Body of pancreas (tissue), 4 donors: ENCODE measurements around the gene TBL1X.

Experiments used
- POLR2A ChIP-seq, 3 donors: fragments of 450-650 bp; IDR thresholded peaks; one replicate each; pipeline ENCODE4 v1.6.1; 2016; ENCODE audit warnings: antibody characterized with exemption in 3 of 3, mild to moderate bottlenecking in 2 of 3
- TF ChIP-seq, protein P1 (sequence below), 7 experiments: fragments of 450-650 bp in 4 of 7; fragments of 200-600 bp in 3 of 7; sonication (generic) in 3 of 7; IDR thresholded peaks; one replicate each; pipeline ENCODE4 v1.5.1; 2016 to 2019; ENCODE audit warnings: antibody characterized with exemption in 7 of 7

DNA sequence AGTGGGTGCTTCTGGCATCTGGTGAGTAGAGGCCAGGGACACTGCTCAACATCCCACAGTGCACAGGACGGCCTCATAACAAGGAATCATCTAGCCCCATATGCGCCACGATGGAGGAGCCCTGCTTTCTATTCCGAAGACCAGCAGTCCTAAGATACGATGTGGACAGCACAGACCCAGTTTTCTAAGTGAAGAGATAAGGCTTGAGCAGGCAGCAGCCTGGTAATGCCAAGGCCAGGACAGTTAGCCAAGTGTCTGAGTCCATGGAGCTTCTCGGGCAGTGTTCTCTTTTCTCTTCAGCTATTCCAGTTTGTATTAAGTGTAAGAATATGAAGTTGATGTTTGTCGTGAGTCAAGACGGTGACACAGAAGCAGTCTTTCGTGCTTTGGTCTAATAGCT lies 112.7 kb downstream of the TBL1X start:
- no peak for TF ChIP-seq POLR2A (IDR thresholded peaks at IDR 0.05)
- TF ChIP-seq, protein P1, sequence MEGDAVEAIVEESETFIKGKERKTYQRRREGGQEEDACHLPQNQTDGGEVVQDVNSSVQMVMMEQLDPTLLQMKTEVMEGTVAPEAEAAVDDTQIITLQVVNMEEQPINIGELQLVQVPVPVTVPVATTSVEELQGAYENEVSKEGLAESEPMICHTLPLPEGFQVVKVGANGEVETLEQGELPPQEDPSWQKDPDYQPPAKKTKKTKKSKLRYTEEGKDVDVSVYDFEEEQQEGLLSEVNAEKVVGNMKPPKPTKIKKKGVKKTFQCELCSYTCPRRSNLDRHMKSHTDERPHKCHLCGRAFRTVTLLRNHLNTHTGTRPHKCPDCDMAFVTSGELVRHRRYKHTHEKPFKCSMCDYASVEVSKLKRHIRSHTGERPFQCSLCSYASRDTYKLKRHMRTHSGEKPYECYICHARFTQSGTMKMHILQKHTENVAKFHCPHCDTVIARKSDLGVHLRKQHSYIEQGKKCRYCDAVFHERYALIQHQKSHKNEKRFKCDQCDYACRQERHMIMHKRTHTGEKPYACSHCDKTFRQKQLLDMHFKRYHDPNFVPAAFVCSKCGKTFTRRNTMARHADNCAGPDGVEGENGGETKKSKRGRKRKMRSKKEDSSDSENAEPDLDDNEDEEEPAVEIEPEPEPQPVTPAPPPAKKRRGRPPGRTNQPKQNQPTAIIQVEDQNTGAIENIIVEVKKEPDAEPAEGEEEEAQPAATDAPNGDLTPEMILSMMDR (IDR thresholded peaks at IDR 0.05) = no peak
